OCI-LY1 (cell line): ENCODE measurements around the gene STRIP2.

Experiments
- CTCF ChIP-seq: fragments of 200-600 bp; sonication (generic), shearing (Covaris generic); IDR thresholded peaks from 2 replicates; pipeline ENCODE4 v1.5.1; 2017; ENCODE audit warnings: mild to moderate bottlenecking, antibody characterized with exemption, low read length, moderate library complexity, mixed read lengths
- EZH2 ChIP-seq: fragments of 200-600 bp; sonication (generic), shearing (Covaris generic); IDR thresholded peaks from 2 replicates; pipeline ENCODE4 v1.8.0; 2017; ENCODE audit warnings: borderline replicate concordance, mixed run types, mild to moderate bottlenecking, antibody characterized with exemption, low read length, moderate library complexity, mixed read lengths

GRCh38 chr7:129525225-129525862 lies 91.1 kb downstream of the STRIP2 start:
- TF ChIP-seq CTCF (no peak), EZH2 (no peak)
